Chondrocyte (in vitro differentiated cells): ENCODE results near the gene ELAVL3. TPM values are rescaled to one million over a fixed set of nuclear protein-coding genes. Genes with fewer than 3 reads are reported as not detected.
"Not testable (repeated sequence)": the region's sequence is repeated elsewhere in the genome, so short reads cannot be mapped to it uniquely, and the experiment has no call there.

ENCODE experiments used
- DNase-seq: peaks from one replicate; pipeline ENCODE4 v3.0.0; 2021; ENCODE audit warnings: mixed read lengths, low spot score
- H3K27ac Mint-ChIP-seq: one replicate; pipeline ENCODE4 v1.8.0; 2021; ENCODE audit warnings: mild to moderate bottlenecking, moderate library complexity, mixed read lengths; ENCODE audit not compliant: unreplicated experiment
- H3K27me3 Mint-ChIP-seq: 2 replicates; pipeline ENCODE4 v1.8.0; 2021; ENCODE audit warnings: low read depth, mixed read lengths
- H3K36me3 Mint-ChIP-seq: 2 replicates; pipeline ENCODE4 v1.8.0; 2021; ENCODE audit warnings: low read depth, mixed read lengths
- H3K4me1 Mint-ChIP-seq: 2 replicates; pipeline ENCODE4 v1.8.0; 2021; ENCODE audit warnings: low read depth, mild to moderate bottlenecking, mixed read lengths
- H3K4me3 Mint-ChIP-seq: one replicate; pipeline ENCODE4 v1.8.0; 2021; ENCODE audit warnings: mild to moderate bottlenecking, moderate library complexity, mixed read lengths; ENCODE audit not compliant: unreplicated experiment
- H3K9me3 Mint-ChIP-seq: 2 replicates; pipeline ENCODE4 v1.8.0; 2021; ENCODE audit warnings: low read depth, mixed read lengths
- CTCF ChIP-seq: fragments of 200-600 bp; sonication (generic); IDR thresholded peaks from 2 replicates; pipeline ENCODE4 v1.5.0; 2021; ENCODE audit warnings: antibody characterized with exemption, mild to moderate bottlenecking, moderate library complexity
- total RNA-seq: library from RNA; stranded (reverse); gene quantifications from 3 replicates; pipeline ENCODE4 v1.2.1, GENCODE V29; 2021

ELAVL3 gene
- total RNA-seq, 1 donor from 2014 or later: 0.07 TPM

DNA sequence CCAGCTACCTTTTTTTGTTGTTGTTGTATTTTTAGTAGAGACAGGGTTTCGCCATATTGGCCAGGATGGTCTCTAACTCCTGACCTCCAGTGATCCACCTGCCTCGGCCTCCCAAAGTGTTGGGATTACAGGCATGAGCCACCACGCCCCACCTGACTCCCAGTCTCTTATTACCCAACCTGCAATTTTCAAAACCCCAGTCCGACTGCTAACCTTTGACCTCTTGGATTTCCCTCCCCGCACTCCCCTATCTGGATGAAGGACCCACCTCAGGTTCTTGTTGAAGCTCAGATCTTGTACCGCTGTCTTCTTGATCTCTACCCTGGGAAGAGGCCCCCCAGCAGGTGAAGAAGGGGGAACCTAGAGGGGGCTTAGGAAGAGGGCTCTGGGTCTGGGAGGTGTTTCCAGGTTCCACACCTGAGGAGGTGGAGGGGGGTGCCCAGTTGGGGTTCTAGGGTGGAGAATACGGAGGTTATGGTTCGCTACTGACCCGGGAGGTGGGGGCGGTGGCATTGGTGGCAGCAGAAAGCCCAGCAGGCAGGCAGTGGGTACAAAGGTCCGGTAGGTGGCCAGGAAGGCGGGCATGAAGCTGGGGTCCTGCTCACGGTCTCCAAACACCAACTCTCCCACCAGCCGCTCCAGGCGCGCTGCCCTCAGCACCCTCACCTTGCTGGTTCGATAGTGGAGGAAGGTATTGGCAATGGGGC is 64.3 kb downstream of the ELAVL3 start:
- Mint-ChIP-seq H3K36me3 (no peaks in the 10 kb centered on the region), H3K4me1 (peaks cover 17% of the 10 kb centered on the region), H3K9me3 (no peaks in the 10 kb centered on the region), H3K27me3 (peaks cover 28% of the 10 kb centered on the region), H3K27ac (no peak overlapping the region), H3K4me3 (no peak overlapping the region)
- no peak for TF ChIP-seq CTCF
- no peak for DNase-seq

GRCh38 chr19:11414544-11414943 is 66.3 kb downstream of the ELAVL3 start:
- no peaks in the 10 kb centered on the region for H3K36me3 Mint-ChIP-seq
- no peaks in the 10 kb centered on the region for H3K9me3 Mint-ChIP-seq
- H3K4me1 Mint-ChIP-seq: peaks cover 10% of the 10 kb centered on the region
- peaks cover 19% of the 10 kb centered on the region for H3K27me3 Mint-ChIP-seq
- no peak for TF ChIP-seq CTCF
- no peak overlapping the region for H3K4me3 Mint-ChIP-seq
- no peak for DNase-seq
- H3K27ac Mint-ChIP-seq: no peak overlapping the region

- Mint-ChIP-seq H3K4me3 (no peak overlapping the region), H3K4me1 (peaks cover 4% of the 10 kb centered on the region), H3K27me3 (peaks cover 2% of the 10 kb centered on the region), H3K36me3 (no peaks in the 10 kb centered on the region), H3K9me3 (no peaks in the 10 kb centered on the region), H3K27ac (no peak overlapping the region)
- DNase-seq: no peak
- no peak for TF ChIP-seq CTCF
These were observed 70.2 kb downstream of the ELAVL3 start for GRCh38 chr19:11410682-11411081.

- Mint-ChIP-seq H3K4me1 (peaks cover 4% of the 10 kb centered on the region), H3K4me3 (no peak overlapping the region), H3K27ac (no peak overlapping the region), H3K9me3 (no peaks in the 10 kb centered on the region), H3K27me3 (no peaks in the 10 kb centered on the region), H3K36me3 (no peaks in the 10 kb centered on the region)
- no peak for TF ChIP-seq CTCF
- no peak for DNase-seq
These were observed 72.3 kb downstream of the ELAVL3 start for GRCh38 chr19:11408591-11408990.

GRCh38 chr19:11406703-11407236 is 74.1 kb downstream of the ELAVL3 start:
- not testable (repeated sequence) for H3K36me3 Mint-ChIP-seq, H3K27me3 Mint-ChIP-seq, H3K9me3 Mint-ChIP-seq, H3K4me3 Mint-ChIP-seq, H3K4me1 Mint-ChIP-seq, H3K27ac Mint-ChIP-seq, DNase-seq
